HG03025 (cell line): ENCODE data around the gene PREP.
A peak's percentile ranks its signal among the peaks of the same experiment; 100 is the strongest.

ENCODE experiments used
- ATAC-seq: cut with Tn5 transposase; IDR thresholded peaks from one replicate; pipeline ENCODE4 v1.9.1; 2021; ENCODE audit warnings: mild to moderate bottlenecking, moderate library complexity; ENCODE audit not compliant: unreplicated experiment, low FRiP score

PREP gene

GRCh38 chr6:105398859-105399258, 4.0 kb downstream of the PREP start:
- no peak for ATAC-seq

GRCh38 chr6:105397987-105398386, 4.9 kb downstream of the PREP start:
- no peak for ATAC-seq

GRCh38 chr6:105391705-105392104, 11.2 kb downstream of the PREP start:
- no peak for ATAC-seq

- no peak for ATAC-seq
These were observed 13.3 kb downstream of the PREP start for GRCh38 chr6:105389543-105389942.

GRCh38 chr6:105388392-105388791, 14.5 kb downstream of the PREP start:
- ATAC-seq = no peak

GRCh38 chr6:105384004-105384403, 18.9 kb downstream of the PREP start:
- ATAC-seq = no peak

GRCh38 chr6:105382958-105383357, 19.9 kb downstream of the PREP start:
- no peak for ATAC-seq

- ATAC-seq = no peak
These were observed 20.4 kb downstream of the PREP start for GRCh38 chr6:105382496-105382895.

- no peak for ATAC-seq
These were observed 22.2 kb downstream of the PREP start for GRCh38 chr6:105380634-105381033.

- ATAC-seq = no peak
These were observed 27.1 kb downstream of the PREP start for GRCh38 chr6:105375797-105376196.

GRCh38 chr6:105374010-105374420, 28.9 kb downstream of the PREP start:
- no peak for ATAC-seq

- no peak for ATAC-seq
These were observed 29.4 kb downstream of the PREP start for GRCh38 chr6:105373481-105373880.

- no peak for ATAC-seq
These were observed 30.1 kb downstream of the PREP start for GRCh38 chr6:105372849-105373182.

- no peak for ATAC-seq
These were observed 30.6 kb downstream of the PREP start for GRCh38 chr6:105372142-105372848.

- no peak for ATAC-seq
These were observed 32.5 kb downstream of the PREP start for GRCh38 chr6:105370351-105370750.

- no peak for ATAC-seq
These were observed 33.7 kb downstream of the PREP start for GRCh38 chr6:105369145-105369544.

GRCh38 chr6:105364243-105364642, 38.6 kb downstream of the PREP start:
- no peak for ATAC-seq

GRCh38 chr6:105363100-105363754, 39.7 kb downstream of the PREP start:
- no peak for ATAC-seq

GRCh38 chr6:105359419-105360370, 43.2 kb downstream of the PREP start:
- peak; percentile 68 for ATAC-seq

- ATAC-seq = no peak
These were observed 45.7 kb downstream of the PREP start for GRCh38 chr6:105357165-105357564.

GRCh38 chr6:105352037-105352617, 50.8 kb downstream of the PREP start:
- ATAC-seq = no peak
